Lower leg skin (tissue), 4 donors: ENCODE results near the gene GARIN5B. TPM values are rescaled to one million over a fixed set of nuclear protein-coding genes. Genes with fewer than 3 reads are reported as not detected.

ENCODE experiments used
- DNase-seq, 2 donors: peaks; one replicate each; pipeline ENCODE4 v3.0.0-alpha.2; 2019; ENCODE audit warnings: low spot score in 2 of 2
- H3K4me3 ChIP-seq: fragments of 200-600 bp; sonication (generic); 2 replicates; pipeline ENCODE4 v1.5.1; 2017; ENCODE audit warnings: mild to moderate bottlenecking, low read depth; ENCODE audit not compliant: poor library complexity, severe bottlenecking
- CTCF ChIP-seq, 3 donors: fragments of 450-650 bp; IDR thresholded peaks; one replicate each; pipeline ENCODE4 v1.5.1; 2016; ENCODE audit warnings: antibody characterized with exemption in 3 of 3, mild to moderate bottlenecking in 3 of 3, moderate library complexity in 2 of 3
- POLR2A ChIP-seq, 2 donors: fragments of 450-650 bp; IDR thresholded peaks; one replicate each; pipeline ENCODE4 v1.6.1; 2016 to 2017; ENCODE audit warnings: antibody characterized with exemption in 2 of 2, mild to moderate bottlenecking in 1 of 2, moderate library complexity in 1 of 2
- WGBS, 2 donors: methylation state at CpG; one replicate each; pipeline ENCODE4 v1.1.5; 2018; 5-methylcytosine and 5-hydroxymethylcytosine counted together
- intact Hi-C: fragments of 100-400 bp; cut with DNase I; formaldehyde crosslinking; loops from one replicate; pipeline ENCODE4 v1.15.0; 2023; ENCODE audit warnings: low total_unique reads
- total RNA-seq, 4 donors: library from RNA; depleted of rRNA; stranded (reverse); fragments of >200 nt; gene quantifications; one replicate each; pipeline ENCODE4 v1.1.0, GENCODE V29; 2016

GARIN5B gene
- total RNA-seq, 4 donors from 2014 or later, result not detected

- H3K4me3 ChIP-seq, result no peak overlapping the region
- WGBS, 2 donors, result 16 to 25% methylated on average over 15 to 22 of the region's 31 CpGs
- no peak for DNase-seq
- TF ChIP-seq CTCF (IDR thresholded peaks at IDR 0.05), result no peak
- no peak for TF ChIP-seq POLR2A (IDR thresholded peaks at IDR 0.05)
- intact Hi-C loops, result no loop called here
Observed at GRCh38 chr19:55373993-55374757, 11.1 kb upstream of the GARIN5B start.

GRCh38 chr19:55373306-55373992, 10.4 kb upstream of the GARIN5B start:
- intact Hi-C loops, result no loop called here
- H3K4me3 ChIP-seq, result no peak overlapping the region
- DNase-seq, result no peak
- no peak for TF ChIP-seq POLR2A (IDR thresholded peaks at IDR 0.05)
- no peak for TF ChIP-seq CTCF (IDR thresholded peaks at IDR 0.05)
- WGBS, 2 donors, result 59 to 61% methylated on average over 7 to 9 of the region's 9 CpGs

DNA sequence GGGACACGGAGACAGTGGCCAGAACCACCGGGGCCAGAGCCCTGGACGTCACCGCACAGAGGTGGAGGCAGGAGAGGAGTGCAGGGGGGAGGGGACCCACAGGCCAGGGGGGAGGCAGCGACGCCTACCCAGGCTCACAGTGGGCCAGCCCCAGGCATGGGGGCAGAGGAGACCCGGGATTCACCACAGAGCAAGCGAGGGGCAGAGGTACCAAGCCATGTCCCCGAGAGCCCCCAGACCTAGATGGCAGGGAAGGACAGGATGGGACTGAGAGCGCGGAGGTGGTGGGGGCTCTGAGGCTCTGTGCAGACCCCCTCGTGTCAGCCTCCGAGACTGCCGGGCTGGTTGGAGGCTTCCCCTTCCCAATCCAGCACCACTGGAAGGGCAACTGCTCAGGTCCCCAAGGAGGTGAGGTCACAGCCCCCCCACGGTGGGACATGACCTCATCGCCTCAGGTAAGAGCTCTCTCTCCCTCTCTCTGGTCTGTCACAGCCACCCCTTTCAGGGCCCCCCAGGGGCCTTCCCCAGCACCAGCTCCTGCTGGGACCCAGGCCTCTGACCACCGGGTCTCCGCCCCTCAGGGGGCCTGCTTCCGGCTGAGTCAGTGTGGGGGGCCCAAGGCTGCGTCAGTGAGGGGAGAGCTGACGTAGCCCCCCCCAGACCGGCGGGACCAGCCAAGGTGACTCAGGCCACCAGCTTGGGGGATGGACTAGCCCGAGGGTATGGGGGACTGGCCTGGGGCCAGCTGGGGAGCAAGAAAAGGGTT, 9.4 kb upstream of the GARIN5B start:
- intact Hi-C loops, result no loop called here
- 34% methylated on average over 23 to 24 of the region's 24 CpGs for WGBS, 2 donors
- H3K4me3 ChIP-seq, result no peak overlapping the region
- no peak for DNase-seq
- no peak for TF ChIP-seq CTCF (IDR thresholded peaks at IDR 0.05)
- no peak for TF ChIP-seq POLR2A (IDR thresholded peaks at IDR 0.05)

- no peak within 1 kb of the TSS for H3K4me3 ChIP-seq
- TF ChIP-seq CTCF (IDR thresholded peaks at IDR 0.05), result no peak
- TF ChIP-seq POLR2A (IDR thresholded peaks at IDR 0.05), result no peak
- WGBS, 2 donors, result 8 to 13% methylated on average over 23 to 26 of the region's 32 CpGs
- no peak for DNase-seq
- intact Hi-C loops, result no loop called here
Observed at GRCh38 chr19:55370305-55370988, 7.4 kb upstream of the GARIN5B start, which contains the start of gene IL11. IL11 (minus strand) TSS chr19:55370463; CDS start chr19:55370310, 153 bp downstream.

GRCh38 chr19:55369653-55370304, 6.7 kb upstream of the GARIN5B start:
- WGBS, 2 donors, result 0 to 2% methylated on average over 29 to 32 of the region's 59 CpGs
- intact Hi-C loops, result no loop called here
- TF ChIP-seq POLR2A (IDR thresholded peaks at IDR 0.05), result no peak
- no peak for DNase-seq
- no peak overlapping the region for H3K4me3 ChIP-seq
